Measurements from ENCODE around the gene POU2AF2.

POU2AF2 gene

DNA sequence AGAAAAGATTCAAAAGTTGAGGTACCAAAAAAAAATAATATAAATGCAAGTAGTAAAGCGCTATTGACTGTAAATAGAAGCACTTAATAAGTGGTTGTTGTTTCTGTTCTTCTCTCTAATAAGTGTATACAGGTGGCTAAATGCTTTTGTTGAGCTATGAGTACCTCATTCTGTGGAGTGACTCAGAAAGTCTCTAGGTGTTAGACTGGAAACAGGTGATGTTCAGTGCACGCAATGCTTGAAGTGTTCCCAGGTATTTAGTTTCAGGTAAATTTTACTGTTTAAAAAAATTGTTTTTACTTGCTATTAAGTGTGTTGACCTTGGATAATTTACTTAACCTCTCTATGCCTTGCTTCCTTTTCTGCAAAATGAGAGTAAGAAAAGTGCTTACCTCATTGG is 77.0 kb downstream of the POU2AF2 start:
- no peak overlapping the region for H3K4me2 ChIP-seq (ENCODE audit: low read length)
- peaks cover 73% of the 10 kb centered on the region for H3K27me3 ChIP-seq (ENCODE audit: control insufficient read depth, insufficient read depth, low read length)
- H3K4me3 ChIP-seq (ENCODE audit: low read length): no peak overlapping the region
- H3K9ac ChIP-seq (ENCODE audit: low read depth, low read length): no peak overlapping the region
- no peaks in the 10 kb centered on the region for H3K9me3 ChIP-seq (replicated peaks; ENCODE audit: low read length)
- no peaks in the 10 kb centered on the region for H3K4me1 ChIP-seq (ENCODE audit: control insufficient read depth, insufficient read depth, low read length)
- no peaks in the 10 kb centered on the region for H3K36me3 ChIP-seq (ENCODE audit: insufficient read depth, low read length)

DNA sequence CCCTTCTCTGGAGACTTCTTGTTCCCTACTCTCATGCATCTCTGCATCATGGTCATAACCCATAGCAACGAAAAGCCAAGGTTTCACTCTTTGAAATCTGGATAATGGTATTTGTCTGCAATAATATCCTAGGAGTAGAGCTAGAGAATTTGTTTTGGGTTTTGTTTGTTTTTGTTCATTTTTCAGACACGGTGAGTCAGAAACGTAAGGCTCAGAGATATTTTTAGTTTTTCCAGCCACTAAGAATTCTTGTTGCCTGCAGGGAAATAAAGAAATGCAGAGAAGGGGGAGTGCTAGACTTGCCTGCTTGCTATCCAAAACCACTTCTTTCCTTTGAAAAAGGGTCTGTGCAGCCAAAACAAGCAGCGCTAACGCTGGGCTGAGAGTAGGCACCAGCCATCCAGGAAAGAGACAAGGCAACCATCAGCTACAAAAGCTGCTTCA is 78.8 kb downstream of the POU2AF2 start:
- Histone ChIP-seq H3K27me3 (ENCODE audit: control insufficient read depth, insufficient read depth, low read length) (peaks cover 59% of the 10 kb centered on the region), H3K9ac (ENCODE audit: low read depth, low read length) (no peak overlapping the region), H3K9me3 (replicated peaks; ENCODE audit: low read length) (no peaks in the 10 kb centered on the region), H3K4me3 (ENCODE audit: low read length) (no peak overlapping the region), H3K4me2 (ENCODE audit: low read length) (no peak overlapping the region), H3K36me3 (ENCODE audit: insufficient read depth, low read length) (no peaks in the 10 kb centered on the region), H3K4me1 (ENCODE audit: control insufficient read depth, insufficient read depth, low read length) (no peaks in the 10 kb centered on the region)

DNA sequence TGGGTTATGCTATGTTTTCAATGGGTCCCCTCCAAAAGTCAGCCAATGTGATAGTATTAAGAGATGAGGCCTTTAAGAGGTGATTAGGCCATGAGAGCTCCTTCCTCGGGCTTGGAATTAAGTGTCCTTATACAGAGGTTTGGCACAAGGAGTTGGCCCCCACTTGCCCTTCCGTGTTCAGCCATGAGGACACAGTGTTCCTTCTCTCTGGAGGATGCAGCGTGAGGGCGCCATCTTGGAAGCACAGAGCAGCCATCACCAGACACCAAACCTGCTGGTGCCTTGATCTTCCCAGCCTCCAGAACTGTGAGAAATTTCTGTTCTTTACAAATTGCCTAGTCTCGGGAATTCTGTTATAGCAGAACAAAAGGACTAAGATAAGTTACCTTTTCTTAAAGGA is 79.7 kb downstream of the POU2AF2 start:
- H3K9me3 ChIP-seq (replicated peaks; ENCODE audit: low read length): no peaks in the 10 kb centered on the region
- peaks cover 56% of the 10 kb centered on the region for H3K27me3 ChIP-seq (ENCODE audit: control insufficient read depth, insufficient read depth, low read length)
- no peaks in the 10 kb centered on the region for H3K4me1 ChIP-seq (ENCODE audit: control insufficient read depth, insufficient read depth, low read length)
- no peak overlapping the region for H3K9ac ChIP-seq (ENCODE audit: low read depth, low read length)
- no peaks in the 10 kb centered on the region for H3K36me3 ChIP-seq (ENCODE audit: insufficient read depth, low read length)
- H3K4me2 ChIP-seq (ENCODE audit: low read length): no peak overlapping the region
- H3K4me3 ChIP-seq (ENCODE audit: low read length): no peak overlapping the region

DNA sequence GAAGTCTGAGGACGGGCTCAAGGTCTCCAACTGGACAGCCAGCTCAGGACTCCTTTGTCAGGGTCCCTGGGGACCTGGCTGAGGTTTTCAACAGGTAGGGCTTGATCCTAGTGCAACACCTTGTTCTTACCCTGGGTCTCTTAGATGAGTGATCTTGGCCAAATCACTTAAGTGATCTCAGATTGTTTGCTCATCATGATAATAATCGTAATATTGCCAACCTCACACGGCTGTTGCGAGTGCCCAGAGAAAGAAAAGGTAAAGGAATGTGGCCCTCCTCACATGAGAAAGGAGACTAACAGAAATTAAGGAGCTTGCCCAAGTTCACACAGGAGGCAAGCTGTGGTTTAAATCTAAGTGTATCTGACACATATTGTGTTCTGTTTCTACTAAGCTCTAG is 81.3 kb downstream of the POU2AF2 start:
- Histone ChIP-seq H3K9me3 (replicated peaks; ENCODE audit: low read length) (no peaks in the 10 kb centered on the region), H3K4me1 (ENCODE audit: control insufficient read depth, insufficient read depth, low read length) (no peaks in the 10 kb centered on the region), H3K4me2 (ENCODE audit: low read length) (no peak overlapping the region), H3K27me3 (ENCODE audit: control insufficient read depth, insufficient read depth, low read length) (peaks cover 44% of the 10 kb centered on the region), H3K4me3 (ENCODE audit: low read length) (no peak overlapping the region), H3K9ac (ENCODE audit: low read depth, low read length) (no peak overlapping the region), H3K36me3 (ENCODE audit: insufficient read depth, low read length) (no peaks in the 10 kb centered on the region)

DNA sequence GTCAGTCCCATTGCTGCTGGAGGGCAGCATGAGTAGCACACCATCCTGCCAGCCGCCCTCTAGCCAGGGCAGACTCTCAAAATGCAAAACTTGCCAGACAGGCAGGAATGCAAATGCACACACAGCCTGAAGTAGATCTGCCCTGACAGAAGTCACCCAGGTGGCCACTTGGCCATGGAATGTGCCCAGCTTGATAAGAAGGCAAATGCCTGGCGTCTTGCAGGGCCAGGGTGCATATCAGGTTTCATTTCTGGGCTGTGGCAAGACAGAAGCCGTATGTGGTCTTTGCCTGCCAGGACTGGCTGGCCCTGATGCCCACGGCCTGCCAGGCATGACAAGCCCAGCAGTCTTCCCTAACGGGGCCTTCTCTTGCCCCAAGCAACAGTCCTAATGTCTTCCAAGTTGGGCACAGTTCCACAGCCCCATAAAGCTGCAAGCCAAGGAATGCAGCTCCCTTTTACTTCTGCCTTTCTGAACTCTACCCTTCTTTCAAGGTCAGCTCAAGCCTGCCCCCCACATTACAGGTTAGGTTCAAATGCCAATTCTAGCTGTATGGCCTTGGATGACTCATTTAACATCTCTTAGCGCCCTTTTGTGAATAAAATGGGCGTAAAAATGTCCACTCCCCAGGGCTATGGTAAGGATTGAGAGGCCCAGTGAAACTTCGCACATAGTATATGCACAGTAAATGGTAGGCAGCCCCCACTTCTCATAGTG is 82.5 kb downstream of the POU2AF2 start:
- Histone ChIP-seq H3K4me3 (ENCODE audit: low read length) (no peak overlapping the region), H3K9me3 (replicated peaks; ENCODE audit: low read length) (no peaks in the 10 kb centered on the region), H3K4me1 (ENCODE audit: control insufficient read depth, insufficient read depth, low read length) (no peaks in the 10 kb centered on the region), H3K9ac (ENCODE audit: low read depth, low read length) (no peak overlapping the region), H3K4me2 (ENCODE audit: low read length) (no peak overlapping the region), H3K27me3 (ENCODE audit: control insufficient read depth, insufficient read depth, low read length) (peaks cover 38% of the 10 kb centered on the region), H3K36me3 (ENCODE audit: insufficient read depth, low read length) (no peaks in the 10 kb centered on the region)

DNA sequence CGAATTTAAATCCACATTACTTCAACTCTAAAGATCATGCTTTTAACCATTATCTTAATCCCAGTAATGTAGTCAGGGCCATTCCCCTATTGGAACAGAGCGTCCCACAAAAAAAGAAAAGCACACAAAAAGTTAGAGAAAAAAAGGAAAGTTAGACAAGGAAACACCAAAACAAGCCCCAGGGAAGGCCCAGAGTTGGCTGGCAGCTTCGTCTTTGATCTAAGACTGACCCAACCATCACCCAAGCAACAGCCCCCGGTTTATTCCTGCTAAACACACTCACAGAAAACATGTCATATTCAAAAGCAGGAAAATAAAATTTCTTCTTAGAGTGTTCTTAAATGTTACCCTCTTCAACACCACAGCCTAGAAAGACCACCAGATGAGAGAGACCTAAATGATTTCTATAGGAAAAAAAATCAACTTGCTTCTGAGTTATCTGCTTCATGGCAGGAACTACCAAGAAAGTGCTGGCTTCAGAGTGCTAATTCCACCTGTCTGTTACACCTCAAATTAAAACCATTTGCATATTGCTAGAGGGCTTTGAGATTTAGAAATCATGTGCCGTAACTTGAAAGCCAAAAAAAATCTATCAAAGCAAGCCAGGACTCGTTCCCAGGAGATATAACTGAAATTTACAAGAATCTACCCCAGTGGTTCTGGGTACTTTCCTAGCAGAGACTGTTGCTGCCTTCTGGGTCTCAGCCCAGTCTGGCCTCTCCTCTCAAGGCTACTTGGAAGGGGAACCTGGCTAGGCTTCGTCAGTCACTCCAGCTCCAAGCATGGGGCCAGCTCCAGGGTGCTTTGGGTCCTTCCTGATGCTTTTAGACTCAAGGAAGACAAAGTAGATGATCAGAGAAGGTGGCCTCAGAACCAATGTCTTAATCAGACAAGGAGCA is 84.0 kb downstream of the POU2AF2 start:
- H3K36me3 ChIP-seq (ENCODE audit: insufficient read depth, low read length): no peaks in the 10 kb centered on the region
- H3K9ac ChIP-seq (ENCODE audit: low read depth, low read length): no peak overlapping the region
- no peak overlapping the region for H3K4me3 ChIP-seq (ENCODE audit: low read length)
- no peaks in the 10 kb centered on the region for H3K4me1 ChIP-seq (ENCODE audit: control insufficient read depth, insufficient read depth, low read length)
- H3K9me3 ChIP-seq (replicated peaks; ENCODE audit: low read length): no peaks in the 10 kb centered on the region
- no peak overlapping the region for H3K4me2 ChIP-seq (ENCODE audit: low read length)
- H3K27me3 ChIP-seq (ENCODE audit: control insufficient read depth, insufficient read depth, low read length): peaks cover 35% of the 10 kb centered on the region

DNA sequence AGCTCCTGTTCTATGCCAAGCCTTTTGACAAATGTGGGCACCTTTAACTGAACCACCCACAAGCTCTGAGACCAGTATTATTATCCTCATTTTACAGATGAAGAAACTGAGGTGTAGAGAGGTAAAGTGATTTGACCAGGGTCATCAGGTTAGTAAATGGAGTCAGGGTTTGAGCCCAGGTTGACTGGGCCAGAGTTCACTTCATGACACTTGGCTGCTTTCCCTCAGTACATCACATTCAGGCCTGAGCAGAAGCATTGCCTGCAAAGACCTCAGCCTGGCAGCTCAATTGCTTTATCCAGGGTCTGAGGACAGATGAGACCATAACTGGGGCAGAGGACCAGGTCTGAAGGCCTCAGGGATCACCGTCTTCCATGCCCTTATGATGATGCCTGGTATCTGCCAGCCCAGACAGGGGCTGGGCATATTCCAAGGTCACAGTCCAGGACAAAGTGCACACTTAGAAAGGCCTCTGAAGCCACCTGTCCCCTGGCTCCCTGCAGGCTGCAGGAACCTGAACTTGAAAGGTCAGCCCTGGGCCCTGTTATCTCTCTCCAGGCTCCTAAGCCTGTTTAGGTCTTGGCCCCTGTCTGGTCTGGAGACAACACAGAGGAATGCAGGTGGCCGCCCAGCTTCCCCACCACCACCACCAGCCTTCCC is 84.8 kb downstream of the POU2AF2 start:
- H3K4me2 ChIP-seq (ENCODE audit: low read length): no peak overlapping the region
- H3K36me3 ChIP-seq (ENCODE audit: insufficient read depth, low read length): no peaks in the 10 kb centered on the region
- H3K9ac ChIP-seq (ENCODE audit: low read depth, low read length): no peak overlapping the region
- no peaks in the 10 kb centered on the region for H3K4me1 ChIP-seq (ENCODE audit: control insufficient read depth, insufficient read depth, low read length)
- no peak overlapping the region for H3K4me3 ChIP-seq (ENCODE audit: low read length)
- H3K9me3 ChIP-seq (replicated peaks; ENCODE audit: low read length): no peaks in the 10 kb centered on the region
- peaks cover 31% of the 10 kb centered on the region for H3K27me3 ChIP-seq (ENCODE audit: control insufficient read depth, insufficient read depth, low read length)

DNA sequence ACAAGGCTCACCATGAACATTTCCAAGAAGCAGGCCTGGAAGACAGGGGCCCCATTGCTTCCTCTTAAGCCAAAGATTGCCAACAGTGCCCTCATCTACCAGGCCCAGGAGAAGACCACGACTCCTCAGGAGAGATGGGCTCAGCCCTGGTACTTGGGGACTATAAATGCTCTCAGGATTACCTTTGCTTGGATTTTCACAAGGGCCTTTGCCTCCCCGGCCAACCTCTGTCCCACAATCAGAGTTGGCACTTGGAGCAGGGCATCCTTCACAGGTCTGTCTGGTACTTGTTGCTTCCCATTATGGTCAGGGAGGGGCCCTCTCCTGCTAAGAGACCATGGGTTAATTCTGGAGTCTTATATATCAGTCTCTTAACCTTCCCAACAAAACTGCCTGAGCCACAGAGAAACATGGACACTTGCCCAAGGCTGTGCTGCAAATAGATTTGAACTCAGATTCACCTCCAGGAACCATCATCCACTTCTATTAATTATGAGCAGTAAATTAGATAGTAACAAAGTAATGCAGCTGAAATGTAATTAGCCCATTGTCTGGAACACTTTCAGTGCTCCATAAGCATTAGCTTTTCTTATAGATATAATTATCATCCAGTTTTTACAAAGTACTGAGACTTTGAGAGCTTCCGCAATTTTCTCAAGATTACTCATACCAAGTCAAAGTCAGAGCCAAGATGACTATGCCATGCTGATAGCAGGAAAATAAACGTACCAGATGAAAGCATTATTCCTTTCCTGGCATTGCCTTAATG is 86.4 kb downstream of the POU2AF2 start:
- H3K4me1 ChIP-seq (ENCODE audit: control insufficient read depth, insufficient read depth, low read length): no peaks in the 10 kb centered on the region
- no peak overlapping the region for H3K4me3 ChIP-seq (ENCODE audit: low read length)
- no peak overlapping the region for H3K9ac ChIP-seq (ENCODE audit: low read depth, low read length)
- H3K4me2 ChIP-seq (ENCODE audit: low read length): no peak overlapping the region
- H3K27me3 ChIP-seq (ENCODE audit: control insufficient read depth, insufficient read depth, low read length): peaks cover 31% of the 10 kb centered on the region
- no peaks in the 10 kb centered on the region for H3K36me3 ChIP-seq (ENCODE audit: insufficient read depth, low read length)
- no peaks in the 10 kb centered on the region for H3K9me3 ChIP-seq (replicated peaks; ENCODE audit: low read length)

DNA sequence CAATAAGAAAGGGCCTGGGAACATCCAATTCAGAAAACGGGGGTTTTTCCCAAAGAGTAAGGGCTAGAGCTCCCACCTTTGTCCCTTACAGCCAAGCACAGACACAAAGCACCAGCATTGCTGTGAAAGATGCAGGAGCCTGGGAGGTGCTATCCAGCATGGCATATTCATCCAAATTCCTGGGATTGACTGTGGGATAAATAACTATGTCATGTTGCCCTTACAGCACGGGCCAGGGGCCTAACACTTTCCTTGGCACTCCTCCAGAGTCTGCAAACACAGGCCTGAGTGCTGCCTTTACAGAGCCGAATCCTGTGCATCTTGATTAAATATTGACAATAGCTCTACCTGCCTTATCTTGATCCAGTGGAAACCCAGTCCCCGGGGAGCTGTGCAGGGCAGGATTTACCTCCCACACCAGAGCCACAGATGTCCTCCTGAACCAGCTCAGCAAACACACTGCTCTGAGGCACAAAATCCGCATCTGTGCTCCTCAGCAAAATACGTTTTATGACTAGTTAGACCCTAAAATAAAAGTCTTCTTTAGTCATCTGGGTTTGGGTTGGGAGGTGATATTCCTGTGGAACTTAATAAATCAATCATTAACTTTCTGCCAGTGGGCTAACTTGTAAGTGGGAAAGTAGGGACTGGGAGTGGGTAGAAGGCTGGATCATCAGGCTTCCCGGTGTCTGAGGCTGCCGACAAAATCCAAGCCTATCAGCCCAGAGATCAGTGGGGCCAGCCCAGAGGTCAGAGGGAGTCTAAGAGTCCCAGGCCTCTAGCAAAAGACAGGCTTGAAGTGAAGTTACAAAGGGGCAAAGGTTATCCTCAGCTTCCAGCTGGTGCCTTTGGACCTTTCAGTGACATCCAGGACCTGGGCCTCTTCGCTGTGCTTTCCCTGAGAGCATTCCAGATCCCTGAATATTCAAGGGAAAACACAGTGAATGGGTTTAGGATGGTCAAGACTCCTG is 89.3 kb downstream of the POU2AF2 start:
- H3K9me3 ChIP-seq (replicated peaks; ENCODE audit: low read length): no peaks in the 10 kb centered on the region
- H3K4me2 ChIP-seq (ENCODE audit: low read length): no peak overlapping the region
- peaks cover 29% of the 10 kb centered on the region for H3K27me3 ChIP-seq (ENCODE audit: control insufficient read depth, insufficient read depth, low read length)
- no peaks in the 10 kb centered on the region for H3K36me3 ChIP-seq (ENCODE audit: insufficient read depth, low read length)
- no peaks in the 10 kb centered on the region for H3K4me1 ChIP-seq (ENCODE audit: control insufficient read depth, insufficient read depth, low read length)
- H3K4me3 ChIP-seq (ENCODE audit: low read length): no peak overlapping the region
- H3K9ac ChIP-seq (ENCODE audit: low read depth, low read length): no peak overlapping the region

DNA sequence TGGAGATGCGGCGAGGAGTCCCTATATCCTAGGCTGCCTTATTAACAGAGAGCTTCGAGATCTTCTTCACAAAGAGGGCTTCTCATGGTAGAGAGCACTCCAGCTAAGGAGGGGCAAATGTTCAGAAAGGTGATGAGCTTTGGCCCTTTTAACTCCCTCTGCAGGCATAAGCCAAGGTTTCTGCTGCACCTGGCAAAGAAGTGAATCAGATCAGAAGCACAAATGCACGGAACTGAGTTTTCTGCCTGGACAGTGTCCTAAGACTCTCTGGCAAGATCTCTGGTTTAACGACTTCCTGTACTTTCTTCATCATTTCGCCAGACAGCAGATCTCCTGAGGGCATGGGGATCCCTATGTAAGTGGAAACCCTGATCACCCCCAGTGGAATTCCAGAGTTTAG is 90.0 kb downstream of the POU2AF2 start:
- H3K36me3 ChIP-seq (ENCODE audit: insufficient read depth, low read length): no peaks in the 10 kb centered on the region
- H3K27me3 ChIP-seq (ENCODE audit: control insufficient read depth, insufficient read depth, low read length): peaks cover 29% of the 10 kb centered on the region
- no peak overlapping the region for H3K4me3 ChIP-seq (ENCODE audit: low read length)
- no peaks in the 10 kb centered on the region for H3K4me1 ChIP-seq (ENCODE audit: control insufficient read depth, insufficient read depth, low read length)
- H3K9me3 ChIP-seq (replicated peaks; ENCODE audit: low read length): no peaks in the 10 kb centered on the region
- H3K9ac ChIP-seq (ENCODE audit: low read depth, low read length): no peak overlapping the region
- no peak overlapping the region for H3K4me2 ChIP-seq (ENCODE audit: low read length)

Data from skeletal muscle satellite cell (primary cell).